MM.1S (cell line): ENCODE data around the gene EIF2S3.

Source experiments
- EZH2 ChIP-seq: fragments of 300-600 bp; sonication (generic); optimal IDR thresholded peaks from 2 replicates; pipeline ENCODE3; 2017; ENCODE audit warnings: low read depth, mild to moderate bottlenecking, antibody characterized with exemption, low read length, mixed read lengths
- EZH2phosphoT487 ChIP-seq: fragments of 300-600 bp; sonication (generic); IDR thresholded peaks from 2 replicates; pipeline ENCODE4 v1.6.1; 2018; ENCODE audit warnings: antibody characterized with exemption, low read length
- TF ChIP-seq, protein P1 (sequence below): fragments of 300-600 bp; sonication (generic); IDR thresholded peaks from 2 replicates; pipeline ENCODE4 v1.5.1; 2016; ENCODE audit warnings: antibody characterized with exemption, low read length, mixed read lengths

DNA sequence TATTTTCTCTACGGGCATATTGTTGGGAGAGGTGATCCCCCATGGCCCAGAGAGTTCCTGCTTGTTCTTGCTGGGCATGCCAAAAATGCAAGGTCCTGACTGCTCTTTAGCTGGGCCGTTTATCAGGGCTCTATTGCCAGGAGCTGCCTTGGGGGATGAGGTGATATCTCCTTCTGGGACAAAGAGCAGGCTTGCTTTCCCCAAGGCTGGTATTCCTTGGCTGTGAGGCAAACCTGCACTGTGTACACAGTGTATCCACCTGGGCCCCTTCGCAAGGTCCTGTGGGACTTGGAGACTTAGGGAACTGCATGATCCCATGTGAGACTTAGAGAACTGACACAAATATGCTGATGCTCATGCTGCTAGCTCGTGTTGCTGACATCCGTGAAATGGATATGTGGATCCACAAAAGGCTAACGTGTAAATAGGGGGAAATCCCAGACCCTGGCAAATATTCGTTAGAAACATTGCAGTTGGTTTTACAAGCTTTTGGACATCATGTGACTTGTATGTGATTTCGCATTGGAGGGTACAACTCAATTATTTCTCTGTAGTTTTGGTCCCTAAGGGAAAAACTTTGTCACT, 70.4 kb downstream of the EIF2S3 start:
- TF ChIP-seq, protein P1, sequence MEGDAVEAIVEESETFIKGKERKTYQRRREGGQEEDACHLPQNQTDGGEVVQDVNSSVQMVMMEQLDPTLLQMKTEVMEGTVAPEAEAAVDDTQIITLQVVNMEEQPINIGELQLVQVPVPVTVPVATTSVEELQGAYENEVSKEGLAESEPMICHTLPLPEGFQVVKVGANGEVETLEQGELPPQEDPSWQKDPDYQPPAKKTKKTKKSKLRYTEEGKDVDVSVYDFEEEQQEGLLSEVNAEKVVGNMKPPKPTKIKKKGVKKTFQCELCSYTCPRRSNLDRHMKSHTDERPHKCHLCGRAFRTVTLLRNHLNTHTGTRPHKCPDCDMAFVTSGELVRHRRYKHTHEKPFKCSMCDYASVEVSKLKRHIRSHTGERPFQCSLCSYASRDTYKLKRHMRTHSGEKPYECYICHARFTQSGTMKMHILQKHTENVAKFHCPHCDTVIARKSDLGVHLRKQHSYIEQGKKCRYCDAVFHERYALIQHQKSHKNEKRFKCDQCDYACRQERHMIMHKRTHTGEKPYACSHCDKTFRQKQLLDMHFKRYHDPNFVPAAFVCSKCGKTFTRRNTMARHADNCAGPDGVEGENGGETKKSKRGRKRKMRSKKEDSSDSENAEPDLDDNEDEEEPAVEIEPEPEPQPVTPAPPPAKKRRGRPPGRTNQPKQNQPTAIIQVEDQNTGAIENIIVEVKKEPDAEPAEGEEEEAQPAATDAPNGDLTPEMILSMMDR, result no peak
- TF ChIP-seq EZH2 (no peak), EZH2phosphoT487 (no peak)
